Type B pancreatic cell (in vitro differentiated cells): ENCODE results near the gene SDC3. TPM values are rescaled to one million over a fixed set of nuclear protein-coding genes. Genes with fewer than 3 reads are reported as not detected.

Experiments
- DNase-seq: peaks from one replicate; pipeline ENCODE4 v3.0.0; 2021; ENCODE audit warnings: mixed read lengths; ENCODE audit not compliant: unreplicated experiment; ENCODE audit errors: extremely low spot score
- H3K27ac Mint-ChIP-seq: 2 replicates; pipeline ENCODE4 v1.8.0; 2021; ENCODE audit warnings: mild to moderate bottlenecking, mixed read lengths
- H3K27me3 Mint-ChIP-seq: 2 replicates; pipeline ENCODE4 v1.8.0; 2021; ENCODE audit warnings: mixed read lengths
- H3K36me3 Mint-ChIP-seq: 2 replicates; pipeline ENCODE4 v1.8.0; 2021; ENCODE audit warnings: mixed read lengths
- H3K4me1 Mint-ChIP-seq: one replicate; pipeline ENCODE4 v1.8.0; 2021; ENCODE audit warnings: mixed read lengths; ENCODE audit not compliant: unreplicated experiment
- H3K4me3 Mint-ChIP-seq: 2 replicates; pipeline ENCODE4 v1.8.0; 2021; ENCODE audit warnings: mild to moderate bottlenecking, mixed read lengths
- H3K9me3 Mint-ChIP-seq: 2 replicates; pipeline ENCODE4 v1.8.0; 2021; ENCODE audit warnings: mixed read lengths
- total RNA-seq: library from RNA; stranded (reverse); gene quantifications from 2 replicates; pipeline ENCODE4 v1.2.1, GENCODE V29; 2021; ENCODE audit warnings: low replicate concordance
- TF ChIP-seq, protein P1 (sequence below): fragments of 200-600 bp; sonication (generic); conservative IDR thresholded peaks from 2 replicates; pipeline ENCODE4 v1.5.0; 2021; ENCODE audit warnings: antibody characterized with exemption, mild to moderate bottlenecking

SDC3 gene
- total RNA-seq, 1 donor from 2014 or later = 54.2 TPM

DNA sequence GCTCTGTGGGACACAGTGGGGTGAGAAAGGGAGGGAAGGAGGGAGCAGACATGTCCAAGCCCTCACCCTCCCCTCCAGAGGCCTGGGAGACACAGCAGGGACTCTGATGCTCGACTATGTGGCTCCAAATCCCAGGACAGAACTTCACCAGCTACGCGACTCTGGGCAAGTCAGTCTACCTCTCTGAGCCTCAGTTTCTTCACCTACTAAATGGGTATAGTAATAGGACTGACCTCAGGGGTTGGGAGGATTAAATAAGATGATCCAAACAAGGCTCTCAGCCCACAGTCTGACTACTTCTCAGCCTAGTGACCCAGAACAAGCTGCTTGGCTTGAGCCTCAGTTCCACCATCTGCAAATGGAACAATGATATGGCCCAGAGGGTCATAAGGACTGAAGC lies 19.6 kb downstream of the SDC3 start:
- Mint-ChIP-seq H3K4me1 (peaks cover 31% of the 10 kb centered on the region), H3K36me3 (no peaks in the 10 kb centered on the region), H3K27me3 (no peaks in the 10 kb centered on the region), H3K27ac (no peak overlapping the region), H3K9me3 (no peaks in the 10 kb centered on the region), H3K4me3 (no peak overlapping the region)
- TF ChIP-seq, protein P1, sequence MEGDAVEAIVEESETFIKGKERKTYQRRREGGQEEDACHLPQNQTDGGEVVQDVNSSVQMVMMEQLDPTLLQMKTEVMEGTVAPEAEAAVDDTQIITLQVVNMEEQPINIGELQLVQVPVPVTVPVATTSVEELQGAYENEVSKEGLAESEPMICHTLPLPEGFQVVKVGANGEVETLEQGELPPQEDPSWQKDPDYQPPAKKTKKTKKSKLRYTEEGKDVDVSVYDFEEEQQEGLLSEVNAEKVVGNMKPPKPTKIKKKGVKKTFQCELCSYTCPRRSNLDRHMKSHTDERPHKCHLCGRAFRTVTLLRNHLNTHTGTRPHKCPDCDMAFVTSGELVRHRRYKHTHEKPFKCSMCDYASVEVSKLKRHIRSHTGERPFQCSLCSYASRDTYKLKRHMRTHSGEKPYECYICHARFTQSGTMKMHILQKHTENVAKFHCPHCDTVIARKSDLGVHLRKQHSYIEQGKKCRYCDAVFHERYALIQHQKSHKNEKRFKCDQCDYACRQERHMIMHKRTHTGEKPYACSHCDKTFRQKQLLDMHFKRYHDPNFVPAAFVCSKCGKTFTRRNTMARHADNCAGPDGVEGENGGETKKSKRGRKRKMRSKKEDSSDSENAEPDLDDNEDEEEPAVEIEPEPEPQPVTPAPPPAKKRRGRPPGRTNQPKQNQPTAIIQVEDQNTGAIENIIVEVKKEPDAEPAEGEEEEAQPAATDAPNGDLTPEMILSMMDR = no peak
- no peak for DNase-seq

DNA sequence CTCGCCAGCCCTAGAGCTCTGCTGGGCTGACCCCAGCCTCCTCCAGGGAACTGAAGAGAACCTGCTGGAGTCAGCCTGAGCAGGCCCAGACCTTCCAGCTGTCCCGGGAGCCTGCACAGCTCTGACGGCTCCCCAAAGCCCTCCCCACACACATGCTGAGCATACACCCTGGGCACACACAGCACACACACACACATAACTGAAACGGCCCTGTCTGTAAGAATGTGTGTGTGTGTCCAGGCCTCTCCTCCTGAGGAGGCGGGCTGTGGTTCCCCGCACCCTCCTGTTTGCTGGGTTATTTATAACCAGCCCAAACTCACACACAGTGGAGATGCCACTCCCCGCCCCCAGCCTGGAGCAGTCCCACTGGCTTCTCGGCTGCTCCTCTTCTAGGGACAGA lies 20.2 kb downstream of the SDC3 start:
- H3K27me3 Mint-ChIP-seq = no peaks in the 10 kb centered on the region
- DNase-seq = no peak
- H3K4me1 Mint-ChIP-seq = peaks cover 25% of the 10 kb centered on the region

DNA sequence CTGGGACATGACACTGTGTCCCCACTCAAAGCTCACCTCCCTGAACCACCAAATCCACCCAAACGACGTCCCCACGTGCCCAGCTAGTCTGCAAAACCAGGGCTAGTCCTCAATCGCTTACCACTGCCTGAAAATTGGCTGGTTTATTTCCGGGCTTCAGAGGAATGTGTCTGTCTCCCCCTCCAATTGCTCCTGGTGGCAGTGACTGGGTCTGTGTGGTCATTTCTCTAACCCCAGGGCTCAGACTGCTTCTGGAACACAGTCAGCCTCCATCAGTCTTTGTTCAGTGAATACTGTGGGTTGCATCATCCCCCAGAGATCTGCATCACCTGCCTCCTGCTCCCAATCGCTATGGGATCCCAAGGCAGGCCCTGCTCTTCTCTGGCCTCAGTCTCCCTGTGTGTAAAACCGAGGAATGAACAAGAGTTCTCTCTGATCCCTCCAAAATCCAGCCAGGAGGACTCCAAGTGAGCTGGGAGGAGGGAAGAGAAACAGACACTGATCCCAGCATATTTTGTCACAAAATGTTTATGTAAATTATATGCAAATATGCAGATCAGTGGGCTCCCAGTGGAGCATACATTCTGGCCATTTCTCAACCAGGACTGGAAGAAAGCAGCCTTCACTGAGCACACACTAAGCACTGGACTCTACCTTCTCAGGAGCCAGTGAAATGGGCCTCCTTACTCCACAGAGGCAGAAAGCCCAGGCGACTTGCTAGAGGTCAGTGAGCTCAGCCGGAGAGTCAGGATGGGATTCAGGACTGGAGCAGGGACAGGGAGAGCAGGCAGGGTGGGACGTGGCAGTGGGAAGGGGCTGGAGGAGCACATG lies 20.9 kb downstream of the SDC3 start:
- peaks cover 29% of the 10 kb centered on the region for H3K4me1 Mint-ChIP-seq
- H3K9me3 Mint-ChIP-seq = no peaks in the 10 kb centered on the region
- peak overlapping the region; percentile 46 for H3K27ac Mint-ChIP-seq
- no peak for DNase-seq
- TF ChIP-seq, protein P1 = no peak
- no peaks in the 10 kb centered on the region for H3K36me3 Mint-ChIP-seq
- no peak overlapping the region for H3K4me3 Mint-ChIP-seq
- H3K27me3 Mint-ChIP-seq = no peaks in the 10 kb centered on the region

More for the DNA sequence above, 20.2 kb downstream of the SDC3 start:
- H3K9me3 Mint-ChIP-seq = no peaks in the 10 kb centered on the region
- H3K36me3 Mint-ChIP-seq = no peaks in the 10 kb centered on the region
- no peak overlapping the region for H3K4me3 Mint-ChIP-seq
- H3K27ac Mint-ChIP-seq = peak overlapping the region; percentile 55
- TF ChIP-seq, protein P1 = no peak

DNA sequence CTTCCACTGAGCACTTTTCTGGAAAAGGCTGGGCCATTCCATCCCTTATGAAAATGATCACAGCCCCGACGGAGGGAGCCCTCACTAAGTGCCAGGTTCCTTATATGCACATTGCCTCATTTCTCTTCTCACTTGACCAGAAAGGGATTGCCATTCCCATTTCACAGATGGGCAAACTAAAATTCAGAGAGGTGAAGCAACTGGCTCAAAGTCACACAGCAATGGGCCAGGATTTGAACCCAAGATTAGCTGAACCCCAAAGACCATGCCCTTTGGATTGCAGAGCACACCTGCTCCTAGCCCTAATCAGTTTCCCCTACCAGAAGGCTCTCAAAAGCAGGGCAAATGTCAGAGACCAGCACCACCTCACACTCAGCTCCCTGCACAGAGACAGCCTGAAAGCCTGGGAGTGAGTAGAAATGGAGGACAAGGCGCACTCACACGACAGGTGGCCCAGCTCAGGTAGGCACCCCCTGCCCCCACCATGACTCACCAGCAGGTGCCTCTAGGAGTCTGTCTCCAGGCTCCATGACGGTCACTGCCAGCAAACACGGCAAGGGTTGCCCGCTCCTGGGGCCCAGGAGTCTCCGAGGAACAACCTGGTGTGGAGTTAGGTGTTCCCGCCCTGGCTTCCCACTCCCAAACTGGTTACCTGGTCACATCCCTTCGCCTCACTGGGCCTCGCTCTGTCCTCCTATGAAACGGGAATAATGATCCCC lies 21.7 kb downstream of the SDC3 start:
- Mint-ChIP-seq H3K27ac (peak overlapping the region; percentile 46), H3K27me3 (no peaks in the 10 kb centered on the region), H3K36me3 (no peaks in the 10 kb centered on the region), H3K4me3 (no peak overlapping the region), H3K9me3 (no peaks in the 10 kb centered on the region), H3K4me1 (peaks cover 30% of the 10 kb centered on the region)
- TF ChIP-seq, protein P1 = no peak
- no peak for DNase-seq

DNA sequence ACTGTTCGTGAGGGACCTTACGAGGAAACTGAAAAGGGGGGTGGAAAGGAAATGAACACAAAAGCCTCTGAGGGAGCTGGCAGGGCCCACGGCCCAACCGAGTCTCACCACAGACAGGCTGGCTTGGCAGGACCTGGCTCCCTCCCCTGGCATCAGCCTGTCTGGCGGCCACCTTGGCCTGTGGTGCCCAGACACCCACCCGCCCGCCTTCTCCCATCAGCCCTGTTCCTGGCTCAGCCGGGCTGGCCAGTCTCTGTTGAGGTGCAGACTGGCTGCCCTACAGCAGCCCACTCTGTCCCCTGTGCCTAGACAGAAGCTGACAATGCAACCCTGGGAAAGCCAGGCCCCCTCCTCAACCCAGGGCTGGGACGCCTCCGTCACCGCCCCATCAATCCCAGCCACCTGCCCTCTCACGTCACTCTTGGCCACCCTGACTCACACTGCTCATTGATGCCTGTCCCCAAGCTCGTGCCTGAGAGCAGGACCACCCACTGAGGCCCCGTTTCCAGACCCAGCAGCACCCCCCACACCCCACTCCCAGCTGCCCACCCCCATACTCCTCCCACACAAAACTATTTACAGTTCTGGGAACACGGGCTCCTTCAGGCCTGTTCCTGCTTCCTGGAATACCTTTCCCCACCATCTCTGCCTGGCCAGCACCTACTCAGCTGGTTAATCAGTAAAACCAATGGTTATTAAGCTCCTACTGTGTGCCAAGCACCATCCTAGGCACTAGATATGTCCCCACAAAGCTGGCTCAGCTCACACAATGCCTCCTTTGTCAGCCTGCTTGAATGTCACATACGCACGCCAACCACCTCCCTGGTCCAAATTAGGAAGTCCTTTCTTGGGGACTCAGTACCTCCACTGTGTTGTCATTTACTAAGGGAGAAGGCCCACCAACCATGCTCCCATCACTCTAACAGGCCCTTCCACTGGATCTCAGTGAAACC lies 22.7 kb downstream of the SDC3 start:
- no peak for DNase-seq
- Mint-ChIP-seq H3K4me1 (peaks cover 35% of the 10 kb centered on the region), H3K27ac (no peak overlapping the region), H3K4me3 (no peak overlapping the region), H3K27me3 (no peaks in the 10 kb centered on the region), H3K9me3 (no peaks in the 10 kb centered on the region), H3K36me3 (no peaks in the 10 kb centered on the region)
- TF ChIP-seq, protein P1 = no peak
